Mesothelial cell of epicardium (in vitro differentiated cells): ENCODE results near the gene PRAMEF13. TPM values are rescaled to one million over a fixed set of nuclear protein-coding genes. Genes with fewer than 3 reads are reported as not detected.

Source experiments
- total RNA-seq: library from RNA; stranded (reverse); gene quantifications from 3 replicates; pipeline ENCODE4 v1.2.1, GENCODE V29; 2021

PRAMEF13 gene
- total RNA-seq, 1 donor from 2014 or later = not detected

Other genes starting within 250 kb of the PRAMEF13 start
- not detected in 3 replicates for gene PRAMEF27, start 144.8 kb downstream of the PRAMEF13 start, total RNA-seq
- not detected in 3 replicates for gene HNRNPCL3, start 140.6 kb downstream of the PRAMEF13 start, total RNA-seq
- gene PRAMEF25, start 130.6 kb downstream of the PRAMEF13 start, total RNA-seq = not detected in 3 replicates
- gene HNRNPCL2, start 84.6 kb downstream of the PRAMEF13 start, total RNA-seq = not detected in 3 replicates
- gene PRAMEF26, start 45.4 kb downstream of the PRAMEF13 start, total RNA-seq = not detected in 3 replicates
- gene HNRNPCL4, start 35.8 kb downstream of the PRAMEF13 start, total RNA-seq = not detected in 3 replicates
- gene PRAMEF9, start 29.6 kb downstream of the PRAMEF13 start, total RNA-seq = not detected in 3 replicates
- not detected in 3 replicates for gene PRAMEF18, start 24.7 kb upstream of the PRAMEF13 start, total RNA-seq
- gene PRAMEF5, start 52.8 kb upstream of the PRAMEF13 start, total RNA-seq = not detected in 3 replicates
- gene PRAMEF8, start 83.7 kb upstream of the PRAMEF13 start, total RNA-seq = not detected in 3 replicates
- not detected in 3 replicates for gene PRAMEF33, start 102.1 kb upstream of the PRAMEF13 start, total RNA-seq
- gene PRAMEF15, start 114.2 kb upstream of the PRAMEF13 start, total RNA-seq = not detected in 3 replicates
- gene PRAMEF14, start 145.7 kb upstream of the PRAMEF13 start, total RNA-seq = not detected in 3 replicates
- not detected in 3 replicates for gene PRAMEF19, start 170.5 kb upstream of the PRAMEF13 start, total RNA-seq
- gene PRAMEF17, start 188.2 kb upstream of the PRAMEF13 start, total RNA-seq = not detected in 3 replicates
- gene PRAMEF20, start 209.0 kb upstream of the PRAMEF13 start, total RNA-seq = not detected in 3 replicates